SK-N-SH treated with all-trans-retinoic acid at 6 μM for 48 hours (cell line): ENCODE results near the gene MYO1H.

Experiments used
- ATAC-seq: fragments of 200-7000 bp; cut with Tn5 transposase; 3 replicates; pipeline ENCODE4 v1.9.1; 2020; ENCODE audit warnings: mild to moderate bottlenecking, moderate library complexity
- ARNTL ChIP-seq: fragments of 450-650 bp; formaldehyde crosslinking; IDR thresholded peaks from 2 replicates; pipeline ENCODE4 v1.5.0; 2020; ENCODE audit warnings: low read depth, mild to moderate bottlenecking, moderate library complexity, borderline replicate concordance
- BACH2 ChIP-seq: fragments of 250-450 bp; sonication (Bioruptor Pico); IDR thresholded peaks from 2 replicates; pipeline ENCODE4 v1.9.0; 2021; ENCODE audit warnings: mild to moderate bottlenecking, borderline replicate concordance
- ESRRG ChIP-seq: fragments of 250-450 bp; sonication (Bioruptor Pico); IDR thresholded peaks from 2 replicates; pipeline ENCODE4 v1.6.1; 2021; ENCODE audit warnings: mild to moderate bottlenecking
- GLIS3 ChIP-seq: fragments of 250-450 bp; sonication (Bioruptor Pico); IDR thresholded peaks from 2 replicates; pipeline ENCODE4 v1.5.0; 2020; ENCODE audit warnings: mild to moderate bottlenecking, moderate library complexity
- ISL1 ChIP-seq: fragments of 250-450 bp; sonication (Bioruptor Pico); IDR thresholded peaks from 2 replicates; pipeline ENCODE4 v2.1.2; 2022; ENCODE audit warnings: mild to moderate bottlenecking, moderate library complexity
- OSR1 ChIP-seq: fragments of 250-450 bp; sonication (Bioruptor Pico); IDR thresholded peaks from 2 replicates; pipeline ENCODE4 v1.8.0; 2022; ENCODE audit warnings: moderate library complexity, mild to moderate bottlenecking, inconsistent platforms
- PPARA ChIP-seq: fragments of 250-450 bp; sonication (Bioruptor Pico); IDR thresholded peaks from 2 replicates; pipeline ENCODE4 v1.5.0; 2020; ENCODE audit warnings: mild to moderate bottlenecking, borderline replicate concordance
- SNAI2 ChIP-seq: fragments of 250-450 bp; sonication (Bioruptor Pico); IDR thresholded peaks from 2 replicates; pipeline ENCODE4 v1.5.0; 2020; ENCODE audit warnings: mild to moderate bottlenecking, moderate library complexity
- TCF4 ChIP-seq: fragments of 250-450 bp; sonication (Bioruptor Pico); IDR thresholded peaks from 2 replicates; pipeline ENCODE4 v1.8.0; 2021; ENCODE audit warnings: mild to moderate bottlenecking, moderate library complexity, borderline replicate concordance
- TOX ChIP-seq: fragments of 250-450 bp; sonication (Bioruptor Pico); IDR thresholded peaks from 2 replicates; pipeline ENCODE4 v1.8.0; 2021; ENCODE audit warnings: mild to moderate bottlenecking, moderate library complexity, borderline replicate concordance
- ZC3H10 ChIP-seq: fragments of 250-450 bp; sonication (Bioruptor Pico); IDR thresholded peaks from 2 replicates; pipeline ENCODE4 v1.5.1; 2021; ENCODE audit warnings: mild to moderate bottlenecking, moderate library complexity
- ZFP3 ChIP-seq: fragments of 250-450 bp; sonication (Bioruptor Pico); IDR thresholded peaks from 2 replicates; pipeline ENCODE4 v1.5.0; 2020; ENCODE audit warnings: mild to moderate bottlenecking, moderate library complexity
- ZNF70 ChIP-seq: fragments of 450-650 bp; formaldehyde crosslinking; IDR thresholded peaks from 2 replicates; pipeline ENCODE4 v1.5.0; 2020; ENCODE audit warnings: mild to moderate bottlenecking, moderate library complexity
- ZNF8 ChIP-seq: fragments of 450-650 bp; formaldehyde crosslinking; IDR thresholded peaks from 2 replicates; pipeline ENCODE4 v1.5.0; 2020; ENCODE audit warnings: mild to moderate bottlenecking, moderate library complexity
- TF ChIP-seq, protein P1 (sequence below): fragments of 250-450 bp; sonication (Bioruptor Pico); IDR thresholded peaks from 2 replicates; pipeline ENCODE4 v1.8.0; 2020; ENCODE audit warnings: mild to moderate bottlenecking, moderate library complexity, borderline replicate concordance
- TF ChIP-seq, protein P2 (sequence below): fragments of 250-450 bp; sonication (Bioruptor Pico); IDR thresholded peaks from 2 replicates; pipeline ENCODE4 v1.8.0; 2021; ENCODE audit warnings: low read depth, mild to moderate bottlenecking, moderate library complexity, borderline replicate concordance
- TF ChIP-seq, protein P3 (sequence below): fragments of 250-450 bp; sonication (Bioruptor Pico); IDR thresholded peaks from 2 replicates; pipeline ENCODE4 v1.5.1; 2021; ENCODE audit warnings: mild to moderate bottlenecking, moderate library complexity
- TF ChIP-seq, protein P4 (sequence below): fragments of 250-450 bp; sonication (Bioruptor Pico); IDR thresholded peaks from 2 replicates; pipeline ENCODE4 v1.5.1; 2020; ENCODE audit warnings: low read depth, mild to moderate bottlenecking, moderate library complexity

Gene MYO1H

DNA sequence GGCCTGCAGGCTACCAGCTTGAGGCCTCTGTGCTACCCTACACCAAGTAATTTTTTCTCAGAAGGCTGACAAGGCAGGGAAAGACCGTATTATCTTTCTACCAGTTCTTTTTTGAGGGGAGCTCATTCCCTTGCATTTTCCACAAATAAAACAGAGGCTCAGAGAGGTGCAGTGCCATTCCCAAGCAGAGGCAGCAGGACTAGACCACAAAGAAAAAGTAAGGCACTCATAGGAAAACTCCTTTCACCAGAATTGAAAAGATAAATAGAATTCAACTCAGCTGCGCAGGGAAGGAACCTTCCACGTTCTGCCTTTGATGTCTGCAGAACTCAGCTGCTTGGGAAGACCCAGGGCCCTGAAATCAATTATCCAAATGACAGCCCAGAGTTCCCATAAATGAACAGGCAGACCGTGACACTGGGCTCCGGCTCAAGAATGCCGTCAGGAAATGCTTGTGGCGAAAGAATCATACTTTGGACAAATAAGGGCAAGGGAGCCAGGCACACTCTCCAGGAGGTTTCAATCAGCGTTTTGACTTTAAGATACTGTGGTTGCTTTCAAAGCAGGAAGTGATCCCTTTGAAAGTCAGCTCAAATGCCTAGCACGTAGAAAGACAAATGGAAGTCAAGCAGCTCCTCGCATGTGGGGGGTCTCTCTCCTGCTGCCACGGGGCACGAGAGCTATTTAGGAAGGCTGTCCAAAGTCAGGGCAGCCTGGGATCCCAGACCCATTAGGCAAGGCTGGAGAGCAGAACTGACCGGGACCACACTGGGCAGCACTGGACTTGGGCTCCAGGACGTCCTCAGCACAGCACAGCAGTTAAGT lies 115.4 kb downstream of the MYO1H start:
- TF ChIP-seq TOX (CRISPR knock-in tag) (peak; percentile 73), ZC3H10 (CRISPR knock-in tag) (peak; percentile 33; the same call in 1 of the 2 replicates), PPARA (CRISPR knock-in tag) (no peak), ISL1 (CRISPR knock-in tag) (peak; percentile 76)
- TF ChIP-seq, protein P1, sequence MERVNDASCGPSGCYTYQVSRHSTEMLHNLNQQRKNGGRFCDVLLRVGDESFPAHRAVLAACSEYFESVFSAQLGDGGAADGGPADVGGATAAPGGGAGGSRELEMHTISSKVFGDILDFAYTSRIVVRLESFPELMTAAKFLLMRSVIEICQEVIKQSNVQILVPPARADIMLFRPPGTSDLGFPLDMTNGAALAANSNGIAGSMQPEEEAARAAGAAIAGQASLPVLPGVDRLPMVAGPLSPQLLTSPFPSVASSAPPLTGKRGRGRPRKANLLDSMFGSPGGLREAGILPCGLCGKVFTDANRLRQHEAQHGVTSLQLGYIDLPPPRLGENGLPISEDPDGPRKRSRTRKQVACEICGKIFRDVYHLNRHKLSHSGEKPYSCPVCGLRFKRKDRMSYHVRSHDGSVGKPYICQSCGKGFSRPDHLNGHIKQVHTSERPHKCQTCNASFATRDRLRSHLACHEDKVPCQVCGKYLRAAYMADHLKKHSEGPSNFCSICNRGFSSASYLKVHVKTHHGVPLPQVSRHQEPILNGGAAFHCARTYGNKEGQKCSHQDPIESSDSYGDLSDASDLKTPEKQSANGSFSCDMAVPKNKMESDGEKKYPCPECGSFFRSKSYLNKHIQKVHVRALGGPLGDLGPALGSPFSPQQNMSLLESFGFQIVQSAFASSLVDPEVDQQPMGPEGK (CRISPR knock-in tag), result peak; percentile 33; the same call in 1 of the 2 replicates
- peak; percentile 84 for ATAC-seq

DNA sequence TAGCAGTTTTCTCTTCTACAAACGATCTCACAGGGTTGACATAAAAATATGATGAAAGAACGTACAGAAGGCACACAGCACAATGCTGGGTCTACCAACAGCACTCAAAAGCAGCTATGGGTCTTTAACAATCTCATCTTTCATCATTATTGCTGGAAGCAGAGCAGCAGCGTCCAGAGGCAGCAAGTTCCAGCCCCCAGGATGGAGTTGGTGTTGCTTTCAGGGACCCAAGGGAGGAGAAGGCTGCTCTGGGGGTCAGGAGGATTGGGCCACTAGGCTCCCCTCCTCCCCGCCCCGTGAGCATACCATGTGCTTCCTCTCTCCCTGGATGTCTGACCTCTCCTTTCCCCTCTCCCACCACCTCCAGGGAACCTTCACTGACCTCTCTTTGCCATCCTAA lies 116.1 kb downstream of the MYO1H start:
- peak; percentile 0; the same call in 2 of the 3 replicates for ATAC-seq
- TF ChIP-seq ZC3H10 (CRISPR knock-in tag) (peak; percentile 32; the same call in 1 of the 2 replicates), ZNF70 (CRISPR knock-in tag) (no peak), ESRRG (CRISPR knock-in tag) (no peak), ARNTL (CRISPR knock-in tag) (no peak), ZFP3 (no peak), OSR1 (CRISPR knock-in tag) (no peak)
- TF ChIP-seq, protein P2, sequence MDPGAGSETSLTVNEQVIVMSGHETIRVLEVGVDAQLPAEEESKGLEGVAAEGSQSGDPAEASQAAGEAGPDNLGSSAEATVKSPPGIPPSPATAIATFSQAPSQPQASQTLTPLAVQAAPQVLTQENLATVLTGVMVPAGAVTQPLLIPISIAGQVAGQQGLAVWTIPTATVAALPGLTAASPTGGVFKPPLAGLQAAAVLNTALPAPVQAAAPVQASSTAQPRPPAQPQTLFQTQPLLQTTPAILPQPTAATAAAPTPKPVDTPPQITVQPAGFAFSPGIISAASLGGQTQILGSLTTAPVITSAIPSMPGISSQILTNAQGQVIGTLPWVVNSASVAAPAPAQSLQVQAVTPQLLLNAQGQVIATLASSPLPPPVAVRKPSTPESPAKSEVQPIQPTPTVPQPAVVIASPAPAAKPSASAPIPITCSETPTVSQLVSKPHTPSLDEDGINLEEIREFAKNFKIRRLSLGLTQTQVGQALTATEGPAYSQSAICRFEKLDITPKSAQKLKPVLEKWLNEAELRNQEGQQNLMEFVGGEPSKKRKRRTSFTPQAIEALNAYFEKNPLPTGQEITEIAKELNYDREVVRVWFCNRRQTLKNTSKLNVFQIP, result no peak
- TF ChIP-seq, protein P3, sequence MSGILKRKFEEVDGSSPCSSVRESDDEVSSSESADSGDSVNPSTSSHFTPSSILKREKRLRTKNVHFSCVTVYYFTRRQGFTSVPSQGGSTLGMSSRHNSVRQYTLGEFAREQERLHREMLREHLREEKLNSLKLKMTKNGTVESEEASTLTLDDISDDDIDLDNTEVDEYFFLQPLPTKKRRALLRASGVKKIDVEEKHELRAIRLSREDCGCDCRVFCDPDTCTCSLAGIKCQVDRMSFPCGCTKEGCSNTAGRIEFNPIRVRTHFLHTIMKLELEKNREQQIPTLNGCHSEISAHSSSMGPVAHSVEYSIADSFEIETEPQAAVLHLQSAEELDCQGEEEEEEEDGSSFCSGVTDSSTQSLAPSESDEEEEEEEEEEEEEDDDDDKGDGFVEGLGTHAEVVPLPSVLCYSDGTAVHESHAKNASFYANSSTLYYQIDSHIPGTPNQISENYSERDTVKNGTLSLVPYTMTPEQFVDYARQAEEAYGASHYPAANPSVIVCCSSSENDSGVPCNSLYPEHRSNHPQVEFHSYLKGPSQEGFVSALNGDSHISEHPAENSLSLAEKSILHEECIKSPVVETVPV (CRISPR knock-in tag), result no peak
- TF ChIP-seq, all 23 proteins: peak for 1

DNA sequence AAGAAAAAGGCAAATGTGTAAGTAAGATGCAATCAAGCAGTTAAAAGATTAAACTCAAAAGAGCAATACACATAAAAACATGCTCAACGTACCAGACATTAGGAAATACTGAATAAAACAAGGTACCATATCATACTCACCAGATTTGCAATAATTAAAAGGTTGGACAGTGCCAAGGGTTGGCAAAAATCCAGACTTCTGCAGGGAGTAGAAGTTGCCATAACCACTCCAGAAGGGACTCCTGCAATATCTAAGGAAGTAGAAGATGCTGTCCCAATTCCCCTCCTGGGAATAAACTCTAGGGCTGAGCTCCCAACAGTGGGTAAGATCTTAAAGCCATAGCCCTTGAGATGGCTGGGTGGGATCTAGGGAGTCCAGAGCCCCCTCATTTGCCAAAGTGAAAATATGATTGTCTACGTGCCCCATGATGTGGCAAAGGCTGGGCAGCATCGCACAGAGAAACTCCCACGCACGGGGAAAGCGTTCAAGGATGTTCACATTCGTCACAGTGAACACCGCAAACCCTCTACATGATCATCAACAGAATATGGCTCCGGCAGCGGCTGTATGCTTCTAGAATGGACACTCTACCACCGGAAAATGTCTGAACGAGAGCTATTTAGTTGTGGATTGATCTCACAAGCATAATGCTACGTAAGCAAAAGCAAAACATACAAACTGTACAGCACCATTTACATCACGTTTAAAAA lies 117.1 kb downstream of the MYO1H start:
- ATAC-seq, result no peak
- TF ChIP-seq ISL1 (CRISPR knock-in tag) (peak; percentile 22; the same call in 1 of the 2 replicates), BACH2 (CRISPR knock-in tag) (no peak)

DNA sequence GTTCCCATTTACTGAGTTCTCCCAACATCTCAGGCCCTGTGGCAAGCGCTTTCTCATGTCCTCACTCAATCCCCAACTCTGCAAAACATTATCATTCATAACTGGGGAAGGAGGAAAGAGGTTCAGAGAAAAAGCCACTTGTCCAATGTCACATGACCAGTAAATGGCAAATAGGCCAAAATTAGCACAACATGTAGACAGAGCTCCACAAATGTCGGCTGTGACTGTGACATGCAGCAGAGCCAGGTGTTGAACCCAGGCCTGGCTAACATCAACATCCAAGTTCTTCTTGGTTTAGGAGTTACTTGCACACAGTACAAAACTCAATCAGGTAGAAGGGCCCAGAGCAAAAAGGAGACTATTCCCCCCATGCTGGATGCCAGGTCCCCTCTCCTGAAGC lies 118.6 kb downstream of the MYO1H start:
- TF ChIP-seq ZNF70 (CRISPR knock-in tag) (no peak), ZFP3 (no peak), SNAI2 (CRISPR knock-in tag) (no peak), GLIS3 (CRISPR knock-in tag) (no peak), TCF4 (no peak), ZNF8 (CRISPR knock-in tag) (no peak), PPARA (CRISPR knock-in tag) (no peak), ISL1 (CRISPR knock-in tag) (no peak)
- TF ChIP-seq, protein P3 (CRISPR knock-in tag), result no peak
- TF ChIP-seq, protein P4, sequence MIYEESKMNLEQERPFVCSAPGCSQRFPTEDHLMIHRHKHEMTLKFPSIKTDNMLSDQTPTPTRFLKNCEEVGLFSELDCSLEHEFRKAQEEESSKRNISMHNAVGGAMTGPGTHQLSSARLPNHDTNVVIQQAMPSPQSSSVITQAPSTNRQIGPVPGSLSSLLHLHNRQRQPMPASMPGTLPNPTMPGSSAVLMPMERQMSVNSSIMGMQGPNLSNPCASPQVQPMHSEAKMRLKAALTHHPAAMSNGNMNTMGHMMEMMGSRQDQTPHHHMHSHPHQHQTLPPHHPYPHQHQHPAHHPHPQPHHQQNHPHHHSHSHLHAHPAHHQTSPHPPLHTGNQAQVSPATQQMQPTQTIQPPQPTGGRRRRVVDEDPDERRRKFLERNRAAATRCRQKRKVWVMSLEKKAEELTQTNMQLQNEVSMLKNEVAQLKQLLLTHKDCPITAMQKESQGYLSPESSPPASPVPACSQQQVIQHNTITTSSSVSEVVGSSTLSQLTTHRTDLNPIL (CRISPR knock-in tag), result no peak
- TF ChIP-seq, protein P2, result no peak
- no peak for ATAC-seq
